Stimulated activated CD8-positive, alpha-beta memory T cell treated with anti-CD3 and anti-CD28 coated beads, Interleukin-2, amount 100 ng/mL, for 1 hour (primary cell): ENCODE data around the gene RPE.

ENCODE experiments used
- DNase-seq, 2 donors: peaks; one replicate each; pipeline ENCODE4 v3.0.0-alpha.2; 2020; ENCODE audit warnings: low read depth in 2 of 2

RPE gene

GRCh38 chr2:210002158-210003157 lies at the start of gene RPE:
RPE (plus strand) TSS chr2:210002638; CDS start chr2:210002662, 24 bp downstream.
- DNase-seq: peak; percentile 95 to 96

GRCh38 chr2:209956271-209956670 lies 46.2 kb upstream of the RPE start:
- DNase-seq: no peak

GRCh38 chr2:209958016-209958415 lies 44.4 kb upstream of the RPE start:
- DNase-seq: no peak

GRCh38 chr2:209960045-209960444 lies 42.4 kb upstream of the RPE start:
- no peak for DNase-seq

DNA sequence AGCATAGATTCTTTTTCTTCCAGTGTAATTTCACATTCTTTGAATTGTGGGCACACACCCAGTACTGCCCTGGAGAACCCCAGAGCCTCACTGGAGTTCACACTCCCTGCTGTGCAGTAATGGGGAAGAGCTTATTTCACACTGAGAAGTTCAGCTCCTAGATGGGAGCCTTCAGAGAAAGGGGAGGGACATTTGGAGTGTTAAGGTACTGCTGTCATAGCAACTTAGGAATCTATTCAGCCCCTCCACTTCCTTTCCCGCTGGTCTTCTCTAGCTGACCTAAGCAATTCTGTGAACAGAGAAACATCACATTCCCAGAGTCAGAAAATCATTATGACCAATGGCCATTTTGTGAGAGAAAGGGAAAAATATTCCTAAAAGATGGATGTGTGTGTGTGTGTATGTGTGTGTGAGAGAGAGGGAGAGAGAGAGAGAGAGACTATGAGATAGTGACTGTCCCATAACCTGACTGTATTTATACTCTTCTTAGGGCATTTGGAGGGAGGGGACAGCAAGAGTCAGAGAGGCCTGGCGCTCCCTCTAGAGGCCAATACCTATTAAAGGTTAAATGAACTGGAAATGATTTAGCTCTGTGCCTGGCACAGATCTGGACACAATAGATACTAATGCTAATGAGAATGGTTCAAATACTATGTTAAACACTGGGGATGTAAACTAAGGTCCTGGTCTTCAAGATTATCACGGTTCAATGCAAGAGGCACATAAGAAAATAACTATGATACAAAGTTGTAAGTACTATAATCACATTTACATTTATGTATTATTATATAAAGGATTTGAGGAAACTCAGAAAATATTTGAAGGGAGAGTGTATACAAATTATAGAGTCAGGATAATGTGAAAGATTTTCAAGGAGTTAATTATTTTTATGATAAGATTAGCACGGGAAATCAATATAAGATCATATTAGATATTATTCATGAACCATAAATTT lies 41.5 kb upstream of the RPE start:
- peak in 1 of 2 donors; percentile 8 for DNase-seq

GRCh38 chr2:209965723-209966122 lies 36.7 kb upstream of the RPE start:
- DNase-seq: no peak

GRCh38 chr2:209969692-209970091 lies 32.7 kb upstream of the RPE start:
- DNase-seq: no peak

DNA sequence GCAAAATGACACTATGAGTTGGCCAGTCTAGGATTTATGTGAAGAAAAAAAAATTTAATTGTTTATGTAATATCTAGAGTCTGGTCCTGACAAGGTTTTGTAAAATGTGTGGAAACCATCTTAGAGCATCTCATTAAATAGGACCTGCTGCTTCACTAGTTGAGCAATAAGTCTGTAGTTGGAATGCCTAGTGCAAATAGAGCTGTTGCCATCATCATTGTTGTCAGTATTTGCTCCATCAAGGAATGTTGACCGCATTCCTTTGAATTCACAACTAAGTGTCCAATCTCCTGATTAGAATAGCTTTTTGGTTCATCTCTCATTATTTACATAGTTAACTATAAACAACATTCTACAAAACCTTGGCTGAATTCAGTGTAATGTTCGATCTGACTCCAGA lies 32.2 kb upstream of the RPE start:
- no peak for DNase-seq

DNA sequence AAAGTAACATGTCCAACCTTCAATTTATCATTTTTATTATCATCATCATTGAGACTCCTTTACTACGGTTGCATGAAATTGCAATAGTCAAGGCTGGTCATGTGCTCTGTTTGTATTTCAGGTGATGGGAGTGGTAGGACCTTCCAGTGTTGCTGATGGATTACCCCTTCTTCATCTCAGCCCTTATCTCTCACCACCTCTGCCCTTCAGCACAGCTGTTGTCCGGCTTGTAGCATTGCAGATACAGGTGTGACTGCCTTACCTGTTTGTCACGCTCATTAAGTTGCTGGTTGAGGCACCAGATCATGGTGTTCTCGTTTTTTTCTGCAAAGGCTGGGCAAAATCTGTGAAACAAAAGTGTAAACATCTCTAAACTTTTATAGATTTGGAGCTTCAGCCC lies 31.7 kb upstream of the RPE start:
- no peak for DNase-seq

DNA sequence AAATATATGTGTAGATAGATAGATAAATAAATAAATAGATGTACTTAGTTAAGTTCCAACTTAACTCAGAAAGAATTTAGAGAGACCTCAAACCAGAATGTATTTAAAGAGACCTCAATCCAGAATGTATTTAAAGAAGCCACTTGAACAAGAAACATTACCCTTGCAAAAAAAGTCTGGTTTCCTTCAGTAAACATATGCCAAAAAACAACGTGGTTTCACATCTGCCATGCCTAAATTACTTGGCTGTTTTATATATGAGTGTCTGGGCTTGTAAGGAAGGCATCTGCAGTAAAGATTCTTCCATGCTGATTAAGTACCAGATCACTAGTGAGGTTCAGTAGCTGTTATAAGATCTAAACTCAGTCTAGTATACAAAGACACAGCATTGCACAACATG lies 29.1 kb upstream of the RPE start:
- DNase-seq: no peak

- DNase-seq: no peak
Measured at GRCh38 chr2:209974576-209974975, 27.9 kb upstream of the RPE start.

DNA sequence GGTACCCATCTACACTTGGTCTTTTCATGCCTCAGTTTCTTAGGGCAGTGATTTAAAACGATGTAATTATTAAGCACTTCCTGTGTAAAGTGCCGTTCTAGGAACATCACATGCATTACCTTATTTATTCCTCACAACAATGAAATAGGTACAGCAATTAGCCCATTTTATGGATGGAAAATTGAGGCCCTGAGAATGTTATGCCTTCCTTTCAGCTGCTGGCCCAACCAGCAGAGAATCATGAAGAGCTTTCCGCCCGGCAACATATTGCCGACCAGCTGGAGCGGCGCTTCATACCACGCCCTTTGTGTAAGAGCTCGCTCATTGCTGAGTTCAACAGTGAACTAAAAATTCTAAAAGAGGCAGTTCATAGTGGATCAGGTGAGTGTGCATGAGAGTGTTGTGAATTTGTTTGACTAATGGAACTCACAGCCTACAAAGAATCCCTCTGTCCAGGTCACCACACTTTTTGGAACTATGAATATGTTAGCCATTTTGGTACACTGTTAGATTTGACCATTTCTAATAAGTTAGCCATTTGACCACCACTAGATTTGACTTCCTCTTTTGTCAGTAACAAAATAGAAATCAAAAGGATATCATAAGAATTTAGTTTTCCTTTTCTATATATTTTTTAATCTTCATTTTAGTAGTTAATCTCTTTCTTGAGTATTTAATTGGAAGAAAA lies 25.6 kb upstream of the RPE start:
- DNase-seq: no peak

DNA sequence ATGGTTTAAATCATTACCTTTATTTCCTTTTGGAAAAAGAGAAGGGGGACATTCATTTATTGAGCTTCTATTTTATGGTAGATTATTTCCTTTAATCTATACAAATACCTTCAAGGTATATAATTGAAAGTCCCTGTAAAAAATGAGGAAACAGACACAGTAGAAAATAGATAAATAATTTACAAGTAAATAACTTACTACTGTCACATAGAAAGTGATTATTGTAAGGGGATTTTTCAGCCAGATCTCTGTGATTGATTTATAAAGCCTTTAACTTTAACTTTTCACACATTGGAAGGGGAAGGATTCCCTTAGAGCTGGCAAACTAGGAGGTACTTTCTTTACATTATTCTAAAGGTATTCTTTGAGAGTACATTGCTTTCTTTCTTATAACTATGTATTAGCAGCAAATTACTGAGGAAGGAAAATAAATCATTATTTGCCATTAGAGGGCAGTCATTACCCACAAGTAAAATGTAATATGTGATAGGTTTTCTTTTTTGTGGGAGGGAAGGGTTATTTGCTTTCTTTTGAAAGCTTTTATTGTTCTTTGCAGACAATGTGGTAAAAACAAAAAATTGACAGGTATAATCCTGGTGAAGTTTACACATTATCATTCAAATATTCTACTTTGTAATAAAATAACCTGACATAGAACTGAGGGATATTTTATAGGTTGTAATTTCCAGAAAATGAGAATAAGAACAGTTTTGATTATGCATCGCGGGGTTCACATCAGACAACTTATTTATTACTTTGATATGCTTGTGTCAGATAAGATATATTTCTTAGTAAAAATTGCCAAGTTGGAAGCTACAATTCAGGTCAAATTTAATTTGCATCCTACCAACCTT lies 24.8 kb upstream of the RPE start:
- no peak for DNase-seq

DNA sequence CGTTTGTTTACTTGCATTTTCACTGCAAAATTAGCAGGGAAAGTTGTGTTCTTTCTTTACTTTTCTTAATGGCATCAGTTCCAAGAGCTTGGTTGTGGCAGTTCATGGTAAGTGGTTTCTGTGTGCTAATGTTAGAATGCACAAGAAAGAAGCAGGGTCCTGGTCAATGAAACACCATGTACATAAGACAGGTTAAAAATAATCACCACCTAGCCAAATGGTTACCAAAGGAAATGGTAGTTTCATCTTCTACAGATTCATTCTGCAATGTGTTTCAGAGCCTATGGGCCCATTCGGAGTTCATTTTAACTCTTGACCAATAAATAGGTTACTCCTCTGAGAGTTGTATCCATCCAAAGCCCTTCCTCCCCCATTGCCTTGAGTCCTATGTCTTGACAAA lies 18.1 kb upstream of the RPE start:
- DNase-seq: no peak

DNA sequence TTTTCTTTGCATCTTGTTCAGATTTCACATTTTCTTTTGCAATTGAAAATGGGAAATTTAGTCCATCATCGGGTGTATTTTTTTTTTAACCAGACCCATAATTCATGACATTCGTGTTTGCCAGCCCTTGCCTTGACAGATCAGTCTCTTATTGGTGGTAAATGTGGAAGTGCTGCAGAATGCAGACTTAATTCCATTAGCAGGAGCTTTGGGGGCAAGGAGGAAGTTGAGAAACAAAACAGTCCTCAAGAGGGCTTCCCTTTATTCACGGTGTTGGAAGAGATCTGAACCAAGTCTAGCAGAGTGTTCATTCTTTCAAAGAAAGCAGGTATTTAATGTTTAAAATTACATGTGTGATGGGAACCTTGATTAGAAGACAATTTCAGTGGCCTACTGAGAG lies 16.6 kb upstream of the RPE start:
- no peak for DNase-seq

DNA sequence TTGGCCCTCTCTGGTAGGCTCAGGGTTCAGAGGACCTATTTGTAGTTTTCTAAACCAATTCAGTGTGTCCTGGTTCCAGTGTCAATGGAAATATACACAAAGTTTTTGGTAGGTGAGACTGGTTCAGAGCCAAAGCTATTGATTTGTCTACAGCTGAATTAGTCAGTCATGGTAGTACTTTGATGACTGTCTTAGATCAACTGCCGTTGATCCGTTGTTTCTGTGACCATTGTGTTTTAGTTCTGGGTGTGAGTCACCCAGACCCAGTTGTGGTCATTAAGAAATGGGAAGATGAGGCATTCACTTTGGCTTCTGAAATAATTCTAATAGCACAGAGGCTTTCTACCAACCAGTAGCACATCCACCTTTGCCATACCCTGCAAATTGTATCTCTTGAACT lies 16.0 kb upstream of the RPE start:
- no peak for DNase-seq

GRCh38 chr2:209988010-209988409 lies 14.4 kb upstream of the RPE start:
- no peak for DNase-seq

DNA sequence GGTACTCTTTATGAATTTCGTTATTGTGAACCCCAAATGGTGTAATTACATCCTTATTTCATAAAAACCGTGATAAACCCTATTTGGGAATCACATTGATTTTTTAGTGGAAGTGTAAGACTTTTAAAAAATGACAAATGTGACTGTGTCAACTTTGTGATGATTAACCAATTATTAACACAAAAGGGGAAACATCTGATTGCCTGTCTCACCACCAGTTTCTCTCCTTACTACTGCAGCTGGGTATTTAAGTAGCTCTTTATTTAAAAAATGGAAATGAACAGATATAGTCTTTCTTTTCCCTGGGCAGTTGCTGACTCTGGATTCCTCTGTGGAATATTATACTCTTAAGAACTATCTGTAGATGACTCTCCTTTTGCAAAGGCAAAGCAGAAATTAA lies 11.6 kb upstream of the RPE start:
- no peak for DNase-seq

- DNase-seq: no peak
Measured at GRCh38 chr2:209993968-209994367, 8.5 kb upstream of the RPE start.

- DNase-seq: no peak
Measured at GRCh38 chr2:209998596-209998995, 3.8 kb upstream of the RPE start.
